K562 (cell line): Measurements from ENCODE around the gene TLE6. TPM values are rescaled to one million over a fixed set of nuclear protein-coding genes. Genes with fewer than 3 reads are reported as not detected.
A peak's percentile ranks its signal among the peaks of the same experiment; 100 is the strongest.

Source experiments
- BMI1 ChIP-seq: fragments of 150-350 bp; IDR thresholded peaks from 2 replicates; pipeline ENCODE4 v1.6.1; 2014; ENCODE audit warnings: low read length
- MBD1 ChIP-seq: fragments of 250-450 bp; sonication (Bioruptor Pico); IDR thresholded peaks from 2 replicates; pipeline ENCODE4 v1.8.0; 2022; ENCODE audit warnings: inconsistent platforms
- RBM17 ChIP-seq: fragments of 200-400 bp; formaldehyde crosslinking; IDR thresholded peaks from 2 replicates; pipeline ENCODE4 v1.6.1; 2017; ENCODE audit warnings: low read depth, mild to moderate bottlenecking, low read length, borderline replicate concordance
- RNF219 ChIP-seq: fragments of 250-450 bp; sonication (Bioruptor Pico); IDR thresholded peaks from 2 replicates; pipeline ENCODE4 v1.5.0; 2022; ENCODE audit warnings: mild to moderate bottlenecking
- SMAD1 ChIP-seq: fragments of 150-350 bp; IDR thresholded peaks from 2 replicates; pipeline ENCODE4 v1.6.1; 2014; ENCODE audit warnings: low read length, low read depth; ENCODE audit not compliant: partially characterized antibody
- SMARCA4 ChIP-seq: fragments of 450-650 bp; IDR thresholded peaks from 2 replicates; pipeline ENCODE4 v1.6.1; 2016
- SMARCA5 ChIP-seq: fragments of 450-650 bp; IDR thresholded peaks from 2 replicates; pipeline ENCODE4 v1.6.1; 2016
- XRCC4 ChIP-seq: IDR thresholded peaks from one replicate; pipeline ENCODE4 v1.6.1; 2011; ENCODE audit not compliant: insufficient read depth, insufficient read length; ENCODE audit errors: extremely low read depth
- ZNF197 ChIP-seq: fragments of 200-800 bp; sonication (Bioruptor generic); IDR thresholded peaks from 2 replicates; pipeline ENCODE4 v1.6.1; 2016; ENCODE audit warnings: low read depth, missing genetic modification characterization, missing compliant biosample characterization
- ZNF277 ChIP-seq: fragments of 250-450 bp; sonication (Bioruptor Pico); IDR thresholded peaks from 2 replicates; pipeline ENCODE4 v1.8.0; 2022; ENCODE audit warnings: inconsistent platforms, mild to moderate bottlenecking, moderate library complexity, borderline replicate concordance
- ZNF695 ChIP-seq: fragments of 450-650 bp; formaldehyde crosslinking; IDR thresholded peaks from 2 replicates; pipeline ENCODE4 v1.4.0; 2020; ENCODE audit warnings: mild to moderate bottlenecking, moderate library complexity
- ZNF785 ChIP-seq: fragments of 250-450 bp; sonication (Bioruptor Pico); IDR thresholded peaks from 2 replicates; pipeline ENCODE4 v1.4.0; 2020; ENCODE audit warnings: mild to moderate bottlenecking
- polyA plus RNA-seq, 8 experiments: library from polyadenylated mRNA; depleted of rRNA in 4 of 8; stranded (reverse) in 5 of 8; unstranded in 3 of 8; fragments of >200 nt; fragmentation: Nextera tagmentation in 2 of 8; fragmentation: Illumina TruSeq in 1 of 8; extraction: Ambion mirVana in 2 of 8; extraction: Trizol in 1 of 8; gene quantifications; 2 replicates each; pipeline versions ENCODE4 v1.2.1 to v1.2.3, GENCODE V29; 2011 to 2014; ENCODE audit warnings: inconsistent platforms in 1 of 8, missing spikeins in 1 of 8
- total RNA-seq, 7 experiments: library from RNA; depleted of rRNA in 6 of 7; stranded (reverse); fragments of >200 nt in 6 of 7; fragmentation: Illumina TruSeq in 2 of 7; extraction: Trizol in 2 of 7; gene quantifications; 2 replicates each; pipeline versions ENCODE4 v1.2.1 to v1.2.3, GENCODE V29; 2011 to 2021; ENCODE audit warnings: low replicate concordance in 1 of 7
- TF ChIP-seq, protein P1 (sequence below): sonication (generic); formaldehyde crosslinking; IDR thresholded peaks from 2 replicates; pipeline ENCODE4 v1.9.0; 2022; ENCODE audit warnings: mild to moderate bottlenecking, missing genetic modification reagents
- TF ChIP-seq, protein P2 (sequence below): fragments of 250-450 bp; sonication (Bioruptor Pico); IDR thresholded peaks from 2 replicates; pipeline ENCODE4 v1.5.0; 2021
- TF ChIP-seq, protein P3 (sequence below): fragments of 450-650 bp; formaldehyde crosslinking; IDR thresholded peaks from 2 replicates; pipeline ENCODE4 v1.4.0; 2022; ENCODE audit warnings: missing genetic modification characterization

Gene TLE6
- total and polyA plus RNA-seq, 9 of the 15 experiments (the other 6 are each of a cell fraction or from before 2014, with no cell fraction given), result 1.1 to 6.1 (median 2.5) TPM

DNA sequence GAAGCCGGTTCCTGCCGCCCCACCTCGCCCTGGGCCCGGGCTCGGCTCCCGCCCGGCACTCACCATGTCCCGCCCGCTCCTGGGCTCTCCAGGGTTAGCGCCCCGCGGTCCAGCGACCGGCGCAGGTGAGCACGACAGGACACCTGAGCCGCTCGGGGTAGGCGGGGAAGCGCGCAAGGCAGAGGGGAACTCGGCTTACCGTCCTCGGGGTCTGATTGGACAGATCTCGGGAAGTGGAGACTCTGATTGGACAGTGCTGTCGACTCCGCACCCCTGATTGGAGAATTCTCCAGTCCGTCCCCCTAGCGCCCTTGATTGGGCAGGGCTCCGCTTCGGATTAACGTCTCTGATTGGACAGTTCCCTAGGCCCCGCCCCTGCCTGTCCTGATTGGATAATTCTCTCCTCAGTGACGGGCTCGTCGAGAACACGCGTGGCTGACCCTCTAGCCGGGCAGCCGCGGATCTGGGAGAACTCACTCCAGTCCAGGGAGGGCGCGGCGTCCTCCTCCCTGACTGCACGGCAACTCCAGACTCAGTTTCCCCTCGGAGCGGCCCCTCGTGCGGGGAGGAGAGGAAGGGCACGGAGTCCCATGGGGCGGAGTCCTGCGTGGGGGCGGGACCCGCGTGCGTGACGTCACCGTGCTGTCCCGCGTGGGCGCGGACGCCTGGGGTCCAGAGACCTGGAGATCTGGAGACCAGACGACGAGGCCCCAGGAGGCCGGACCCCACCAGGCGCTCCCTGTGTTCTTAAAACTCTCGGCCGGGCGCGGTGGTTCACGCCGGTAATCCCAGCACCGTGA, 32.4 kb upstream of the TLE6 start, which contains the start of gene ZNF77 (continued):
- TF ChIP-seq ZNF695 (CRISPR knock-in tag), result no peak
- no peak for TF ChIP-seq XRCC4
- no peak for TF ChIP-seq BMI1
- no peak for TF ChIP-seq RNF219 (CRISPR knock-in tag)
- TF ChIP-seq SMAD1, result no peak
- no peak for TF ChIP-seq ZNF785 (CRISPR knock-in tag)
- no peak for TF ChIP-seq ZNF197
- TF ChIP-seq, protein P1, sequence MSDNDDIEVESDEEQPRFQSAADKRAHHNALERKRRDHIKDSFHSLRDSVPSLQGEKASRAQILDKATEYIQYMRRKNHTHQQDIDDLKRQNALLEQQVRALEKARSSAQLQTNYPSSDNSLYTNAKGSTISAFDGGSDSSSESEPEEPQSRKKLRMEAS (CRISPR knock-in tag), result peak; percentile 92
- TF ChIP-seq ZNF277 (CRISPR knock-in tag), result no peak
- TF ChIP-seq, protein P2, sequence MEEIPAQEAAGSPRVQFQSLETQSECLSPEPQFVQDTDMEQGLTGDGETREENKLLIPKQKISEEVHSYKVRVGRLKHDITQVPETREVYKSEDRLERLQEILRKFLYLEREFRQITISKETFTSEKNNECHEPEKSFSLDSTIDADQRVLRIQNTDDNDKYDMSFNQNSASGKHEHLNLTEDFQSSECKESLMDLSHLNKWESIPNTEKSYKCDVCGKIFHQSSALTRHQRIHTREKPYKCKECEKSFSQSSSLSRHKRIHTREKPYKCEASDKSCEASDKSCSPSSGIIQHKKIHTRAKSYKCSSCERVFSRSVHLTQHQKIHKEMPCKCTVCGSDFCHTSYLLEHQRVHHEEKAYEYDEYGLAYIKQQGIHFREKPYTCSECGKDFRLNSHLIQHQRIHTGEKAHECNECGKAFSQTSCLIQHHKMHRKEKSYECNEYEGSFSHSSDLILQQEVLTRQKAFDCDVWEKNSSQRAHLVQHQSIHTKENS, result no peak
- TF ChIP-seq SMARCA5, result no peak
- TF ChIP-seq RBM17, result no peak
- no peak for TF ChIP-seq SMARCA4
- TF ChIP-seq, protein P3, sequence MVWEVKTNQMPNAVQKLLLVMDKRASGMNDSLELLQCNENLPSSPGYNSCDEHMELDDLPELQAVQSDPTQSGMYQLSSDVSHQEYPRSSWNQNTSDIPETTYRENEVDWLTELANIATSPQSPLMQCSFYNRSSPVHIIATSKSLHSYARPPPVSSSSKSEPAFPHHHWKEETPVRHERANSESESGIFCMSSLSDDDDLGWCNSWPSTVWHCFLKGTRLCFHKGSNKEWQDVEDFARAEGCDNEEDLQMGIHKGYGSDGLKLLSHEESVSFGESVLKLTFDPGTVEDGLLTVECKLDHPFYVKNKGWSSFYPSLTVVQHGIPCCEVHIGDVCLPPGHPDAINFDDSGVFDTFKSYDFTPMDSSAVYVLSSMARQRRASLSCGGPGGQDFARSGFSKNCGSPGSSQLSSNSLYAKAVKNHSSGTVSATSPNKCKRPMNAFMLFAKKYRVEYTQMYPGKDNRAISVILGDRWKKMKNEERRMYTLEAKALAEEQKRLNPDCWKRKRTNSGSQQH (CRISPR knock-in tag), result no peak
- no peak for TF ChIP-seq MBD1 (CRISPR knock-in tag)
